GM18867 (cell line): ENCODE data around the gene IPCEF1.
"Not testable (repeated sequence)": the region's sequence is repeated elsewhere in the genome, so short reads cannot be mapped to it uniquely, and the experiment has no call there.

Experiments used
- ATAC-seq: cut with Tn5 transposase; IDR thresholded peaks from one replicate; pipeline ENCODE4 v1.9.1; 2021; ENCODE audit warnings: mild to moderate bottlenecking, moderate library complexity; ENCODE audit not compliant: unreplicated experiment

Gene IPCEF1

DNA sequence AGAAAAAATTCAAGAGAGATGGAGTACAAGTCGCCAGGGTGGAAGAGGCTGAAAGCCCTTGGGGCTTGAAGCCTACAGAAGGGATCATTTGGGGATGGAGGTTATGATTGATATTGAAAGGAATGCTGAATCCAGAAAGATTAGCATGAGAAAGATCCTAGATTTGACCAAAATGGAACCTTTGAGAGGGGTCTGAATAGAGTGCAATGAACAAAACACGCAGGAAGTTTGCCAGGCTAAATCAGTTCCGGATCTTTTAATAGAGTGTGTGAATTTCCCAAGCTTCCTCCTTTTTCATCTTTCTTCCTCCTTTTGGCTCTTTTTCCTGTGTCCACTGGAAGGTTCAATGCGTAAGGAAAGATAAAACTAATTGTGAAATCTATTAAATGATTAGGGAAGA lies 15.3 kb downstream of the IPCEF1 start:
- no peak for ATAC-seq

DNA sequence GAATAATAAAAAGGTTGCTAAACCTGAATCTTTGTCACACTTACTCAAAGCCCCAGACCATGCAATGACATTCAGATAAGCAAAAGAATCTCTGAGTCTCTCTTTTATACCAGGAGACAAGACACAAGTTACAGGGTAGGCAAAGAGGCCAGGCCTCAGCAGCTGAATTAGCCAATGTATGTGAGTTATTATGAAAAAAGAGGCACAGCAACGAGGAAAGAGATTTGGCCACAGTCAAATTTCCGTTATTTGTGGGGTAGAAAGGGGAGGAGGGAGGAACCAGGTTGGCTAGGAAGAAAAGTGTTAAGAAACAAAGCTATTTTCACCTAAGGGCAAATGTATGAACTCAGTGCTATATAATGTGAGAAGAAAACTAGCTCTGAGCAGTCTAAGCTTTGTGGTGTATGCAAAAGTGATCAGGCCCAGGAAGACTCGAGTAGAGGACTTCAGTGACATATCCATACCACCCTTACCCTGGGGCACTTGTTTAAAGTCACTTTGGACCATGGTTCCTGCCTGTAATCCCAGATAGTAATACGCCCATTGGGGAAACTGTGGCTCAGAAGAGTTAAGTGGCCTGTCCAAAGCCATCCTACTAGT lies 19.1 kb downstream of the IPCEF1 start:
- ATAC-seq, result peak; percentile 67

DNA sequence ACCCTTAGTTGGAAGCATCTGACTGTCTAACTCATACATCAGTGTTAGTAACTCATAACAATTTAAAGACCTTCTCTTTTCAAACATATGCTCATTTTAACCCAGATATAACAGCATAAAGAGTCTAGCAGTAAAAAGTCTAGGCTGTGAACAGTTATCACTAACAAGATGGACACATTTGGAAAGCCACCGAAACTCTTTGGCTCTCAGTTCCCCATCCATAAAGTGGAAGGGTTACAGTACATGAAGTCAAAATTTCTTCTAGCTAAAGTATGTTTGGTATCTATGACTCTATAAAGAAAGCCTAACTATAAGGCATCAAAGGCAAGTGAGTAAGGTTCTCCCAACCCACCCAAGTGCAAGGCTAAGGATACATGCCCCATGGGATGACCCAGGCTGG lies 22.5 kb downstream of the IPCEF1 start:
- ATAC-seq, result peak; percentile 43

DNA sequence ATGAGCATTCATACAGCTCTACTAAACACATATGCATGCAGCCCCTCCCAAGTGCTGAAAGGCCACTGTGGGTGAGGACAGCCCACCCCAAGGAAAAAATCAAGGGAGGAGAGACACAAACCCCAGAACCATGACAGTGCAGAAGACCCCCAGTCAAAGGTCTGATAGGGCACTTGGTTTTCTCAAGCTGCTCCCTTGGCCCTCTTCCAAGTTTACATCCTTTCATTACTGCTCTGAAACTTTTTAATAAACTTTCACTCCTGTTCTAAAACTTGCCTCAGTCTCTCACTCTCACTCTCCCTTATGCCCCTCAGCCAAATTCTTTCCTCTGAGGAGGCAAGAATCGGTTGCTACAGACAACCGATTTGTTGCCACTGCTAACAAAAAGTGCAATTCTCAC lies 24.9 kb downstream of the IPCEF1 start:
- ATAC-seq, result no peak

DNA sequence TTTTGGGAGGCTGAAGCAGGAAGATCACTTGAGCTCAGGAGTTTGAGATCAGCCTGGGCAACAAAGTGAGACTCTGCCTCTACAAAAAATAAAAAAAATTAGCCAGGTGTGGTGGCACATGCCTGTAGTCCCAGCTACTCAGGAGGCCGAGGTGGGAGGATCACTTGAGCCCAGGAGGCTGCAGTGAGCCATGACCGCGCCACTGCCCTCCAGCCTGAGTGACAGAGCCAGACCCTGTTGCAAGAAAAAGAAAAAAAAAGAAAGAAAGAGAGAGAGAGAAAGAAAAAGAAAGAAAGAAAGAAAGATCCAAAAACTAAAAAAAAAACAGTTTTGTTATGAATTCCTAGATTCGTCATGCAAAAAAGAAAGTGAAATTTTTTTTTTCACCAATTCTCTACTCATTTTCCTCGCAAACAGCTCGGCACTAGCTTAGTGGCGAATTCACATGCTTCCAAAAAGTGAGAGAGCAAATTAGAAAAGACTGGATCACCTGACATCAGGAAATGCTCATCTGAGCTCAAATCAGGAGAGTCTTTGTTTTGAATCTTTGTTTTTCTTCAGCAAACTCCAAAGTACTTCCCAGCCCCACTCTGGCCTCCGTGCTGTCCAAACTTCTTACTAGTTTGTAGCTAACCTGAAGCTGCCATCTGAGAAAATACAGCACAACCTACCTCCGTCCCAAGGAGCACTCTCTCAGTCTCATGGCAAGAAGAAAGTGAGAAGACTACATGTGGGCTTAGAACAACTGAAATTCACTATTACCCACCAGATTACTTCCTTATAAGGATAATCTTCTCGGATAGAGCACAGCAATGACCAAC lies 27.0 kb downstream of the IPCEF1 start:
- ATAC-seq, result peak; percentile 23

DNA sequence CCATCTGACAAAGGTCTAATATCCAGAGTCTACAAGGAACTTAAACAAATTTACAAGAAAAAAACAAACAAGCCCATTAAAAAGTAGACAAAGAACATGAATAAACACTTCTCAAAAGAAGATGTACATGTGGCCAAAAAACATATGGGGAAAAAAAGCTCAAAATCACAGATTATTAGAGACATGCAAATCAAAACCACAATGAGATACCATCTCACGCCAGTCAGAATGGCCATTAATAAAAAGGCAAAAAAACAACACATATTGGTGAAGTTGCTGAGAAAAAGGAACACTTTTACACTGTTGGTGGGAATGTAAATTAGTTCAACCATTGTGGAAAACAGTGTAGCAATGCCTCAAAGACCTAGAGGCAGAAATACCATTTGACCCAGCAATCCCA lies 29.3 kb downstream of the IPCEF1 start:
- ATAC-seq, result not testable (repeated sequence)

DNA sequence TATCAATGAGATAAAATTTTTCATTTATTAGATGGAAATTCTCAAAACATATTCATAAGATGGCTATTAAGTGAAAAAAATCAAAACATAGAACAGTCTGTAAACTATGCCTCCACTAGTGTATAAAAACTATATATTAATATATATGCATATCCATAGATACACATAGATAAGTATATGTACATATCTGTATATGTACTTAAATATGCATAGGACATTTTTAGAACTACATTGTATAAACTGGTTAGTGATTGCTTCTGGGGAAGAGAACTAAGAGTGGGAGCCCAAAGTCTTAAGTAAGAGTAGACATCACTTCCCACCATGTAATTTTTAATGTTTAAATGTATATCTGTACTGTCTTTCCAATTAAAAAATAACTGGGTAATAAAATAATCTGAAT lies 31.5 kb downstream of the IPCEF1 start:
- ATAC-seq, result no peak

DNA sequence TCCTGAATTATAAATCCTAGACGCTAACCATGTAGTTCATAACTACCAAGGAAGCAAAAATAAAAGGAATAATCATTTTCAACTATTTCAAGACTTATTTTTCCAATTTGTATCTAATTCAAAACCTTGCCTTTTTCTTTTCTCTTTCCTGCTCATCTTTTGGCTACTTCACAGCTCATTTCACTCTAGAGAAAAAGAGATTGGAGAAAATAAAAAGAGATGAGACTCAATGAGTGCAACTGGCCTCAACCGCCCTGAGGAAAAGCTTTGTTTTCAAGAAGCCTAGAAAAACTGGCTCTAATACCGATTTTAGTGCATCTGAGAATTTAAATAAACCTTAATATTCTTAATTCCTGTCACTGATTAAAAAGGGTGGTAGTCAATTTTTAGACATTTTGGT lies 36.4 kb downstream of the IPCEF1 start:
- ATAC-seq, result no peak

DNA sequence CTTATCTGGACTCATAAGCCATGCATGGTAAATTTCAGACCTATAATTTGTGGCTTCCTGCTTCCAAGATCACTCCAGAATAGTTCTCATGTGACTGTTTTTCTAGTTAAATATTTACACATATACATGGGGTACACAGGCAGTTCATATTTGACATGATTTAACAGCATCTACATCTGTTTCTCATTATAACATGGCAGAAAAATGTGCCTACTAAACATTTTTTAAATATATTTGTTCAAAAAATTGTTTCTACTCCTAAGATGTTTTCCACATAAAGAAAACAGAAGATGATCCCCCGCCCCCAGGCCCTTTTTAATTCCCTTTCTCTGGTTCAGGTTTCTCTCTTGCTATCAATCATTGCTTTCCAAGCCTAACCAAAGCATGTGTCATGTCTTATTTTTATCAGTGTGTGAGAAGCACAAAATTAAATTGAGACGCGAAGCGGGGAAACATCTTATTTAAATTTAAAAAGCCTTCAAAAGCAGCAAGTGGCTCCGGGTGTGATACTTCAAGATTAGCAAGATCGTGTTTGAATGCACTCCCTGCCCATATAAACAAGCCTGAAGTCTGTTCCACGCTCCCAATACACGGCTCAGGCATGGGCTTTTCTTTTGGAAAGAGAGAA lies 37.3 kb downstream of the IPCEF1 start:
- peak; percentile 34 for ATAC-seq

DNA sequence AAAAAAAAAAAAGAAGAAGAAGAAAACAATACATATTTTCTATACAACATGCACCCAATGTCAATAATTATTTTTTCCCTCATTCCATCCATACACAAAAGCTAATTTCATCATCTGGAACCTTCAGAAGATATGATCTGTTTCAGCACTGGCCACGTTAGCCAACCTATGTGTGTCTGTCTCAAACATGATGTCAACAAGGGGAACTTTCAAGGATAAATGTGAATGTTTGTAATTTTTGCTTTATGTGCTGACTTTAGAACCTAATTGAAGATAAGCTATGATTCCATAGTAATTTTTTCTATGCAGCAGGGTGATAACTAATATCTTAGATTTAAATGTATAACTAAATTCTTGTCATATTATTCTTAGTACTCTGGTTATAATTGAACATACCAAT lies 37.9 kb downstream of the IPCEF1 start:
- ATAC-seq, result no peak

DNA sequence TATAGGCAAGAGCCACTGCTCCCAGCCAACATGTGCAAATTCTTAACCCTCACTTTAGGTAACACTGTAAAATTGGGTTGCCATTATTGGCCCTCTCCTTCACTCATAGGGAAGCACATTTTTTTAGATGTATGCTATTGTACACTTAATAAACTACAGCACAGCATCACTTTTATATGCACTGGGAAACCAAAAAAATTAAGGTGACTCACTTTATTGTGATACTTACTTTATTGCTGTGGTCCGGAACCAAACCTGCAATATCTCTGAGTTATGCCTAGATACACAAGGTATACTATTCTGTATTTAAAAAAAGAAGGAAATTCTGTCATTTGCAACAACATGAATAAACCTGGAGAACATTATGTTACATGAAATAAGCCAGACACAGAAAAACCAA lies 40.5 kb downstream of the IPCEF1 start:
- no peak for ATAC-seq

DNA sequence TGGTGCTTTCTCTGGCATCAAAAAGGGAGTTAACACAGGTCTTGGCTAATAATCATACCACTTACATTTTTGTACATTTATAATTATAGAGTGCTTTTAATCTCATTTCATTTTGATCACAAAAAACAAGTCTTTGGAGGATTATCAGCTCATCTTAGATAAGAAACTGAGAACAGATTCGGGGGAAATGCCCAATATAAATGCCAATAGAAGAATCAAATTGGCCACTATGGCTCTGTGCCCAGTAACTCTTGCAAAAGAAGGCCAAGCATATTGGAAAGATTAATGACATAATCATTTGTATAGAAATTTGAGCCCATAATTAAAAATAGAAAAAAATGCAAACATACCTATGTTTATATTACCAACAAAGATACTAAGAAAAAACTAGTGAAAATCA lies 42.5 kb downstream of the IPCEF1 start:
- ATAC-seq, result no peak

DNA sequence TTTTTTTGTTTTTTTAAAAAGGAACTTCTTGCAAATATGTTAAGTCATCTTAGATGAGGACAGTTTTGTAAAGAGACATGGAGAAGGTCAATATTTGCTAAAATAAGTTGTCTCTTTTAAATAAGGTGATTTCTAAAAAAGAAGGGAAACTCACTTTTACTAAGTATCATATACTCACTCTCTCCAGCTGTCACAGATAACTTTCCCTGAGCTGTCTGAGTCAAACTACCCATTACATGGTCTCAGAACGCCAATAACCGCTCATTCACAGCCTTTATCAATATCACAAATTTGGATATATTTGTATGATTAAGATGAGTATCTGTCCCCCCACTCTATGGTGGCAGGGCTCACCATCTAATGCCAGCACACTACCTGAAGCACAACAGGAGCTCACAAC lies 47.6 kb downstream of the IPCEF1 start:
- no peak for ATAC-seq

DNA sequence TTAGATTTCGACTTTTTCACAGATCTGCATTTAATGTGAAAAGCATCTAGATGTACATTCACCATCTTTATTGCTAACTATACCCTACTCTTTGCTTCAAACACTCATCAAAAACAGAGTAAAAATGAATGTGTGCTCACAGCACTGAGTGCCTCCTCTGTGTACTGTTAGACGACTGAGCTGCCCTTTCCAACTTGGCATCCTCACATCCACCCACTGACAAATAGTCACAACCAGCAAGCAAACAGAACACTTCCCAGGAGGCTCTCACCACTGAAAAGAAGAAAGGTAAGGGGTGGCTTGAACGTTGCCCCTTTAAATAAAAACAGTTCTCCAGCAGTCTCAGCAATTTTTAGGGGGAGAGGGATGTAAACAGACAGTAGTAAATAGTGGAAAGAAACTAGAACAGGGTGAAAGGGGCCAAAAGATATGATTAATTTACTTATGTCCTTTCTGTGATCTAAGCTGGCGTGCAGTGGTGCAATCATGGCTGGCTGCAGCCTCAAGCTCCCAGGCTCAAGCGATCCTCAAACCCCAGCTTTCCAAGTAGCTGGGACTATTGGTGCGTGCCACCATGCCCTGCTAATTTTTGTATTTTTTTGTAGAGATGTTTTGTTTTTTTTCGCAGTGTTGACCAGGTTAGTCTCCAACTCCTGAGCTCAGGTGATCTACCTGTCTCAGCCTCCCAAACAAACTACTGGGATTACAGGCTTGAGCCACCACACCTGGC lies 48.7 kb downstream of the IPCEF1 start:
- ATAC-seq, result no peak

DNA sequence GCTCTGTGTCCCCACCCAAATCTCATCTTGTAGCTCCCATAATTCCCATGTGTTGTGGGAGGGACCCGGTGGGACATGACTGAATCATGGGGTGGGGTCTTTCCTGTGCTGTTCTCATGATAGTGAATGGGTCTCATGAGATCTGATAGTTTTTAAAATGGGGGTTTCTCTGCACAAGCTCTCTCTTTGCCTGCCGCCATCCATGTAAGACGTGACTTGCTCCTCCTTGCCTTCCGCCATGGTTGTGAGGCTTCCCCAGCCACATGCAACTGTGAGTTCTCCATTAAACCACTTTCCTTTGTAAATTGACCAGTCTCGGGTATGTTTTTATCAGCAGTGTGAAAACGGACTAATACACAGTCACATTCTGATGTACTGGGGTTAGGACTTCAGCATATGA lies 49.5 kb downstream of the IPCEF1 start:
- ATAC-seq, result not testable (repeated sequence)

DNA sequence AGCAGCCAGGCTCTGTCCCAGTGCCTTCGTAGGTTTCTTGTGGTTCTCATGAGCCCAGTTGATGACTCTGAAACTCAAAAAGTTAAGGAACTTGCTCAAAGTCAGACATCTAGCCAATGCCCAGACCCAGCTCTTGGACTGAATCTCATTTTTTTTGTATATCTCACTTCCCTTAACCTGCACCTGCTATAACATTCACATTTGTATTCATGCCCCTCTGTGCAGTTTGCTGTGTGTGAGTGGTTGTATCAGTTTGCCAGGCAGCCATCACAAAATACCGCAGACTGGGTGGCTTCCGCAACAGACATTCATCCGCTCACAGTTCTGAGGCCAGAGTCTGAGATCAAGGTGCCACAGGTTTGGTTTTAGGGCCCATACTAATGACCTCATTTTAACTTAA lies 49.9 kb downstream of the IPCEF1 start:
- ATAC-seq, result peak; percentile 69

DNA sequence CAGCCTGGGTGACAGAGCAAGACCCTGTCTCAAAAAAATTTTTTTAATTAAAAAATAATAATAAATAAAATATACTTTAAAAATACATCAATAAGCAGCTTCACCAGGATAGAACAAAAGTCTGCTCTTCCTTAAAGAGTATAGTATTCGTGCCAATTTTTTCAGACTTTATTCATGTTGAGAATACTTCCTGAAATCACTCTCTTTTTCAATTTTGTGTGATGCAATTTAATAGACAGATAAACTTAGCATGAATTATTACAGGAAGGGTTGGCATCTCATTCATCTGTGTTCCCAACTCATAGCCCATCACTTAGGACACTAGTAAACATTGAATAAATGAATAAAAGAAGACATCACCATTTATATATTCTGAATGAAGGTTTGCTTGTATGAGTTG lies 52.4 kb downstream of the IPCEF1 start:
- ATAC-seq, result no peak

DNA sequence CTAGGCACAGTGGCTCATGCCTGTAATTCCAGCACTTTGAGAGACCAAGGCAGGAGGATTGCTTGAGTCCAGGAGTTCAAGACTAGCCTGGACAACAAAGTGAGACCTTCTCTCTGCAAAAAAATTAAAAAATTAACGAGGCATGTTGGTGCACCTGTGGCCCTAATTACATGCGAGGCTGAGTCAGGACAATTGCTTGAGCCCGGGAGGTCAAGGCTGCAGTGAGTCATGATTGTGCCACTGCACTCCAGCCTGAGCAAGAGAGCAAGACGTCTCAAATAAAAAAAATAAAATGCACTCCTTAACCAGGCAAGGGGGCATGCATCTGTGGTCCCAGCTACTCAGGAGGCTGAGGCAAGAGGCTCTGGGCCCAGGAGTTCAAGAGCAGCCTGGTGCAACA lies 53.0 kb downstream of the IPCEF1 start:
- ATAC-seq, result not testable (repeated sequence)

DNA sequence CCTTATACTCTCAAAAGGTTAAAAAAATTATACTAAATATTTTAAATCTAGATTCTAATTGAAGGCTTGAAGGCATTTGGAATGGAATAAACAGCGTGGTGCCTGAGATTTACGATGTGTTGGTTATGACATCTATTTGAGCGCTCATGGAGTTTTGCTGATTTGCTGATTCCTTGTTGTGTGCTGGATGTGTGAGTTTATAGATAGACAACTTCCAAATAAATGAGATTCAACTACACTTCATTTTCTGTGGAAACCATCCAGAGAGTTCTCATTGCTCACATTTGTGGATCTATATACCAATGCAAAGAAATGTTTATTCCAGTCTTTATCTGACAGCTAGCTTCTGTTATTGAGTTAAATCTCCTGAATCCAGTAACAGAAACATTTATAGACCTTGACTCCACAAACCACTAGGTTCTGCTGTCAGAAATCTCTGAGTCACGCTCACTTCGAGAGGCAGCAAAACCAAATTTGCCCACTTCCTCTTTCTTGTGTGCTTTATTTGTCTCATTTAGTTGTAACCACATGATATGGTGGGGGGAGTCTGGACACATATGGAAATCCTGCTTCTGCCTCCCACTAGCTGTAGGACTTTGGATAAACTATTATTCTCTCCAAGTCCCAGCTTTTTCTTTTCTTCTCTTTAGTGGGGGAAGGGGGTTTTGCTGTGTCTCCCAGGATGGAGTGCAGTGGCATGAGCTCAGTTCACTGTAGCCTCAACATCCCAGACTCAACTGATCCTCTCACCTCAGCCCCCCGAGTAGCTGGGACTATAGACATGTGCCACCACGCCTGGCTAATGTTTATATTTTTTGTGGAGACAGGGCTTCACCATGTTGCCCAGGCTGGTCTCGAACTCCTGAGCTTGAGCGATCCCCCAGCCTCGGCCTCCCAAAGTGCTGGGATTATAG lies 54.5 kb downstream of the IPCEF1 start:
- ATAC-seq, result peak; percentile 84

DNA sequence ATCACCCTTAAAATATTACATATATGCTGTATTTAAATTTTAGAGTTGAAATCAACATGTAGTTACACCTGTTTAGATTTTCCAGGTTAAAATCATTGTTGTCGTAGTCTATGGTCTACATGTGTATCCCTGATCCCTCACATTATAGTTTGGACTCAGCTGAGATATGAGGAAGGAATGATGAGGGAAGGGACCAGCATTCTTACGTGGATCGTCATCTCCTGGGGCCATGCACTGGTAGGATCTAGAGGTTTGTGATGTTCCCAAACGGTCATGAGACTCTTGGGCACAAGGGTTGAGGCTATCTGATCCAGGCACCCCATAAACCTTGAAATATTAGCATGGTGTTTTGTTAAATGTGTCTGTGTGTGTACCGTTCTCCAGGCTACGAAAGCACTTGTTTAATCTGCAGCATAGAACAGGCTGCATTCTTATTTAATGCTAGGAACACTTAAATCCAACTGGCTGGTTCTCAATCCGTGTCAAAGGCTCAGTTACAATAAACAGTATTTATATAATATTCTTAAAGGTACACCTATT lies 55.4 kb downstream of the IPCEF1 start:
- ATAC-seq, result no peak
